Endodermal cell (in vitro differentiated cells): Measurements from ENCODE around the gene RRAD. TPM values are rescaled to one million over a fixed set of nuclear protein-coding genes. Genes with fewer than 3 reads are reported as not detected.

ENCODE experiments used
- DNase-seq: peaks from one replicate; pipeline ENCODE4 v3.0.0-alpha.2; 2017
- H3K27ac ChIP-seq: 2 replicates; pipeline ENCODE4 v1.5.1; 2013; ENCODE audit warnings: mild to moderate bottlenecking, low read depth, low read length, moderate library complexity
- H3K27me3 ChIP-seq: 2 replicates; pipeline ENCODE4 v1.6.1; 2013; ENCODE audit warnings: mild to moderate bottlenecking, low read length, moderate library complexity; ENCODE audit not compliant: insufficient read depth, control insufficient read depth, poor library complexity, severe bottlenecking
- H3K36me3 ChIP-seq: 2 replicates; pipeline ENCODE4 v1.7.0; 2013; ENCODE audit warnings: mild to moderate bottlenecking, low read length, moderate library complexity; ENCODE audit not compliant: control insufficient read depth, insufficient read depth
- H3K4me1 ChIP-seq: one replicate; pipeline ENCODE4 v1.7.0; 2013; ENCODE audit warnings: low read length; ENCODE audit not compliant: control insufficient read depth, insufficient read depth
- H3K4me3 ChIP-seq: 2 replicates; pipeline ENCODE4 v1.5.1; 2013; ENCODE audit warnings: mild to moderate bottlenecking, low read length, moderate library complexity
- H3K9ac ChIP-seq: 2 replicates; pipeline ENCODE4 v1.6.1; 2013; ENCODE audit warnings: mild to moderate bottlenecking, low read length, moderate library complexity; ENCODE audit not compliant: poor library complexity, severe bottlenecking; ENCODE audit errors: extremely low read depth
- H3K9me3 ChIP-seq: 2 replicates; pipeline ENCODE4 v1.6.1; 2013; ENCODE audit warnings: mild to moderate bottlenecking, low read length, moderate library complexity; ENCODE audit not compliant: control insufficient read depth
- H3K27ac Mint-ChIP-seq: 2 replicates; pipeline ENCODE4 v1.8.0; 2020; ENCODE audit warnings: mixed read lengths
- H3K27me3 Mint-ChIP-seq: 2 replicates; pipeline ENCODE4 v1.8.0; 2021; ENCODE audit warnings: mild to moderate bottlenecking, mixed read lengths; ENCODE audit not compliant: insufficient read depth
- H3K36me3 Mint-ChIP-seq: 2 replicates; pipeline ENCODE4 v1.8.0; 2020; ENCODE audit warnings: low read depth, mixed read lengths
- H3K4me1 Mint-ChIP-seq: 2 replicates; pipeline ENCODE4 v1.8.0; 2020; ENCODE audit warnings: mixed read lengths
- H3K4me3 Mint-ChIP-seq: 2 replicates; pipeline ENCODE4 v1.8.0; 2020; ENCODE audit warnings: mild to moderate bottlenecking, moderate library complexity, mixed read lengths
- H3K9me3 Mint-ChIP-seq: 2 replicates; pipeline ENCODE4 v1.8.0; 2020; ENCODE audit warnings: mild to moderate bottlenecking, mixed read lengths
- CTCF ChIP-seq: fragments of 200-600 bp; sonication (generic); conservative IDR thresholded peaks from 2 replicates; pipeline ENCODE4 v1.5.0; 2021; ENCODE audit warnings: antibody characterized with exemption, mild to moderate bottlenecking
- WGBS, 2 experiments: methylation state at CpG; one replicate each; pipeline versions ENCODE4 v1.1.5 to v1.1.7; 2013; ENCODE audit warnings: missing lambda C conversion rate in 2 of 2, mixed read lengths in 1 of 2; ENCODE audit not compliant: insufficient coverage in 1 of 2, insufficient read length in 1 of 2; 5-methylcytosine and 5-hydroxymethylcytosine counted together
- total RNA-seq, 2 donors: library from RNA; stranded (reverse); fragmentation: NEBNext Ultra II Directional in 1 of 2; extraction: Animal tissue kit (Norgen Biotek cat#: 25700) in 1 of 2; gene quantifications; 2 replicates in 1 of 2; 3 replicates in 1 of 2; pipeline ENCODE4 v1.2.1, GENCODE V29; 2021

RRAD gene
- total RNA-seq, 2 donors from 2014 or later = 0.55 TPM; not detected in 1

GRCh38 chr16:66881560-66881959, 43.8 kb downstream of the RRAD start:
- Mint-ChIP-seq H3K27ac (no peak overlapping the region), H3K4me1 (peaks cover 16% of the 10 kb centered on the region)
- WGBS, 2 experiments = 75 to 95% methylated on average over 2 of the region's 2 CpGs

GRCh38 chr16:66881014-66881417, 44.3 kb downstream of the RRAD start:
- Mint-ChIP-seq H3K4me3 (peak overlapping the region; percentile 82), H3K9me3 (no peaks in the 10 kb centered on the region), H3K27me3 (peaks cover 8% of the 10 kb centered on the region), H3K36me3 (peaks cover 18% of the 10 kb centered on the region), H3K27ac (no peak overlapping the region), H3K4me1 (peaks cover 11% of the 10 kb centered on the region)
- H3K27me3 ChIP-seq = no peaks in the 10 kb centered on the region
- no peaks in the 10 kb centered on the region for H3K9me3 ChIP-seq
- H3K36me3 ChIP-seq = peaks cover 20% of the 10 kb centered on the region
- WGBS, 2 experiments = 0 to 4% methylated on average over 8 to 23 of the region's 23 CpGs
- H3K9ac ChIP-seq = peak overlapping the region; percentile 58
- TF ChIP-seq CTCF = no peak
- H3K4me3 ChIP-seq = peak overlapping the region; percentile 87
- H3K27ac ChIP-seq = no peak overlapping the region
- H3K4me1 ChIP-seq = peaks cover 6% of the 10 kb centered on the region
- no peak for DNase-seq

More at GRCh38 chr16:66881560-66881959, 43.8 kb downstream of the RRAD start:
- Mint-ChIP-seq H3K9me3 (no peaks in the 10 kb centered on the region), H3K36me3 (peaks cover 18% of the 10 kb centered on the region), H3K27me3 (peaks cover 8% of the 10 kb centered on the region), H3K4me3 (peak overlapping the region; percentile 82)
- no peak for DNase-seq
- peak overlapping the region; percentile 87 for H3K4me3 ChIP-seq
- H3K9ac ChIP-seq = peak overlapping the region; percentile 58
- no peaks in the 10 kb centered on the region for H3K27me3 ChIP-seq
- no peak for TF ChIP-seq CTCF
- peaks cover 6% of the 10 kb centered on the region for H3K4me1 ChIP-seq
- H3K36me3 ChIP-seq = peaks cover 21% of the 10 kb centered on the region
- H3K27ac ChIP-seq = no peak overlapping the region
- no peaks in the 10 kb centered on the region for H3K9me3 ChIP-seq

GRCh38 chr16:66880288-66881013, 44.9 kb downstream of the RRAD start, which contains the start of gene PDP2:
Gene PDP2 (plus strand): TSS chr16:66880515. CDS start chr16:66884285, 3,770 bp downstream.
- no peaks in the 10 kb centered on the region for H3K9me3 ChIP-seq
- Mint-ChIP-seq H3K4me1 (peaks cover 5% of the 10 kb centered on the region), H3K9me3 (no peaks in the 10 kb centered on the region), H3K27me3 (peaks cover 8% of the 10 kb centered on the region), H3K36me3 (peaks cover 13% of the 10 kb centered on the region), H3K27ac (peak within 1 kb of the TSS; percentile 93), H3K4me3 (peak within 1 kb of the TSS; percentile 82)
- no peak for TF ChIP-seq CTCF
- peak within 1 kb of the TSS; percentile 87 for H3K4me3 ChIP-seq
- DNase-seq = peak; percentile 99
- peaks cover 16% of the 10 kb centered on the region for H3K36me3 ChIP-seq
- no peaks in the 10 kb centered on the region for H3K27me3 ChIP-seq
- WGBS, 2 experiments = 0 to 2% methylated on average over 11 to 57 of the region's 58 CpGs
- H3K27ac ChIP-seq = no peak within 1 kb of the TSS
- peak within 1 kb of the TSS; percentile 58 for H3K9ac ChIP-seq
- H3K4me1 ChIP-seq = peaks cover under 1% of the 10 kb centered on the region
